ENCODE data around the gene CAMK4. TPM values are rescaled to one million over a fixed set of nuclear protein-coding genes. Genes with fewer than 3 reads are reported as not detected.

CAMK4 gene
- total and polyA plus RNA-seq, 2 of the 8 experiments (the other 6 are each of a cell fraction or from before 2014, with no cell fraction given) = 1.8 to 8.3 TPM

DNA sequence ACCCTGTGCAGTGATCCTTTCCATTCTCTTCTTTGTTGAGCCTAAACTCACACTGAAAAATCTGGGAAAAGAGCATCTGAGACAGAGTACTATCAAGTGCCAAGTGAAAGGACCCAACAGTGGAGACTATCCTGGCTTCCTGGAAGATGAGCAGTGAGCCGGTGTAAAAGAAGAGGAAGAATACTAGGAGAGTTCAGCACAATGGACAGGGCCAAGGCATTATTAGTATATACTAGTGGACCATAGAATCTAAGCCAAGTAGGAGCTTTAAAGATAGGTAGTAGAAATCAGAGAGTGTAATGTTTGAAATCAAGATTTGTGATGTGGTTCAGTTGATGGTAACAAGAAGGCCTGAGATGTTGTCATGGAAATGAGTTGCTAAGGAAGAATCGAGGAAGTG lies 140.8 kb downstream of the CAMK4 start:
- no peaks in the 10 kb centered on the region for H3K79me1 ChIP-seq (ENCODE audit: low read depth, low read length)
- no peaks in the 10 kb centered on the region for H3K27me3 ChIP-seq (replicated peaks in 1 of 4; ENCODE audit: control insufficient read depth in 3 of 4, extremely low read depth in 1 of 4, insufficient read depth in 3 of 4, low read length in 3 of 4)
- no peak for TF ChIP-seq BCL11A (IDR thresholded peaks at IDR 0.05; ENCODE audit: low read depth in 2 of 2, low read length in 2 of 2)
- no peaks in the 10 kb centered on the region for H3K9me3 ChIP-seq (ENCODE audit: insufficient read depth in 2 of 2, low read depth in 1 of 2, low read length in 1 of 2)
- POLR2A ChIA-PET (ENCODE audit: partially characterized antibody) = no interaction called here
- H2BK12ac ChIP-seq (ENCODE audit: low read depth, low read length) = no peak overlapping the region
- H3K27ac ChIP-seq (ENCODE audit: low read depth, low read length) = no peak overlapping the region
- H3K36me3 ChIP-seq (ENCODE audit: control insufficient read depth in 2 of 4, insufficient read depth in 4 of 4, low read length in 3 of 4) = no peaks in the 10 kb centered on the region
- no peaks in the 10 kb centered on the region for H4K20me1 ChIP-seq (replicated peaks in 1 of 2; ENCODE audit: control insufficient read depth in 1 of 2, insufficient read depth in 2 of 2, low read length in 2 of 2)
- H3K4me3 ChIP-seq (ENCODE audit: extremely low read depth in 1 of 4, insufficient read depth in 2 of 4, low read depth in 3 of 4, low read length in 4 of 4) = no peak overlapping the region
- H4K5ac ChIP-seq (ENCODE audit: insufficient read length, low read depth, low read length) = no peak overlapping the region
- no peak overlapping the region for H2AK5ac ChIP-seq (ENCODE audit: low read depth, low read length)
- no peak overlapping the region for H2BK120ac ChIP-seq (replicated peaks; ENCODE audit: low read depth, low read length)
- H2AFZ ChIP-seq (ENCODE audit: low read length) = no peak overlapping the region
- no peak overlapping the region for H2BK5ac ChIP-seq (ENCODE audit: low read depth, low read length)
- no peak overlapping the region for H3K4ac ChIP-seq (replicated peaks; ENCODE audit: insufficient read length, low read depth, low read length)
- no peak overlapping the region for H3K14ac ChIP-seq (ENCODE audit: insufficient read length)
- H3K23me2 ChIP-seq (ENCODE audit: low read depth, low read length) = no peaks in the 10 kb centered on the region
- WGBS, 2 experiments (ENCODE audit: extremely low coverage in 1 of 2, insufficient coverage in 1 of 2, insufficient read length in 1 of 2, insufficient replicate concordance in 2 of 2, low coverage in 1 of 2, low lambda C conversion rate in 2 of 2, missing lambda C conversion rate in 1 of 2) = 91% methylated on average over 2 of the region's 2 CpGs; no CpG with 5 or more reads in 1 of the 2 experiments
- H3K9ac ChIP-seq (replicated peaks in 1 of 4; ENCODE audit: extremely low read depth in 1 of 4, low read depth in 3 of 4, low read length in 3 of 4) = no peak overlapping the region
- H3K4me2 ChIP-seq (ENCODE audit: insufficient read depth in 1 of 2, low read depth in 2 of 2, low read length in 2 of 2) = no peak overlapping the region
- no peak overlapping the region for H3K23ac ChIP-seq (ENCODE audit: insufficient read length)
- no peak for DNase-seq (ENCODE audit: low read depth in 1 of 2, low spot score in 2 of 2)
- H3K56ac ChIP-seq (replicated peaks; ENCODE audit: insufficient read length, low read depth, low read length) = no peak overlapping the region
- H2BK20ac ChIP-seq (ENCODE audit: low read length) = no peak overlapping the region
- CTCF ChIA-PET (ENCODE audit: partially characterized antibody) = interaction anchor here (1.4 kb wide), 1 partner anchor 96 kb away, joined by 4 read pairs; no protein-coding TSS in a partner anchor
- no peak for FAIRE-seq
- no peak overlapping the region for H4K91ac ChIP-seq (replicated peaks; ENCODE audit: insufficient read length, low read length)
- no peaks in the 10 kb centered on the region for H3K4me1 ChIP-seq (replicated peaks in 1 of 4; ENCODE audit: control insufficient read depth in 3 of 4, insufficient read depth in 4 of 4, low read length in 3 of 4)
- no peak overlapping the region for H4K8ac ChIP-seq (ENCODE audit: extremely low read depth, insufficient read depth, low read length)
- no peaks in the 10 kb centered on the region for H3K79me2 ChIP-seq (ENCODE audit: control insufficient read depth in 1 of 2, insufficient read depth in 2 of 2, low read length in 2 of 2)
- no peak overlapping the region for H3K18ac ChIP-seq (ENCODE audit: extremely low read depth, low read length)
- H2BK15ac ChIP-seq (ENCODE audit: low read length) = no peak overlapping the region

All from H1 (cell line).